ENCODE results near the gene MAP1LC3B2. TPM values are rescaled to one million over a fixed set of nuclear protein-coding genes. Genes with fewer than 3 reads are reported as not detected.

The MAP1LC3B2 gene
- polyA plus RNA-seq (2012; rRNA removed): 0.76 and 0.81 TPM in 2 replicates
- 1.4 and 3.6 TPM in 2 replicates for polyA plus RNA-seq (2012; cell fraction: cytosol; rRNA removed)
- polyA plus RNA-seq (2012; cell fraction: nucleus; rRNA removed): 3.6 and 4.3 TPM in 2 replicates

GRCh38 chr12:116559162-116559935 lies at the start of gene MAP1LC3B2:
Gene MAP1LC3B2, plus strand, starts transcription at chr12:116559381. Its CDS starts 16,562 bp downstream, at chr12:116575943.
- ChIA-PET CTCF (interaction anchor here (1.8 kb wide), 1 partner anchor 29 kb away, joined by 3 read pairs; no protein-coding TSS in a partner anchor), POLR2A (no interaction called here)
- Histone ChIP-seq H3K27ac (ENCODE audit: low read depth in 2 of 2, low read length in 1 of 2) (no peak within 1 kb of the TSS), H3K4me3 (ENCODE audit: low read depth in 2 of 2, low read length in 1 of 2) (no peak within 1 kb of the TSS), H3K9me2 (no peaks in the 10 kb centered on the region), H2AFZ (ENCODE audit: low read depth) (no peak within 1 kb of the TSS), H3K4me1 (ENCODE audit: control insufficient read depth in 1 of 2, insufficient read depth in 2 of 2, low read depth in 1 of 2, low read length in 1 of 2) (no peaks in the 10 kb centered on the region), H3K9me3 (peaks cover 14% of the 10 kb centered on the region), H3K27me3 (ENCODE audit: insufficient read depth) (no peaks in the 10 kb centered on the region), H3F3A (replicated peaks; ENCODE audit: insufficient read depth) (no peaks in the 10 kb centered on the region), H3K9ac (no peak within 1 kb of the TSS), H3K36me3 (replicated peaks in 1 of 2; ENCODE audit: control insufficient read depth in 1 of 2, insufficient read depth in 2 of 2, low read length in 1 of 2) (no peaks in the 10 kb centered on the region), H4K20me1 (ENCODE audit: insufficient read depth) (no peaks in the 10 kb centered on the region), H3K79me2 (ENCODE audit: insufficient read depth) (no peaks in the 10 kb centered on the region), H3K4me2 (no peak within 1 kb of the TSS)
- DNase-seq: no peak
- WGBS (ENCODE audit: low lambda C conversion rate): 90% methylated on average over 17 of the region's 19 CpGs
- TF ChIP-seq NFIC (IDR thresholded peaks at IDR 0.05; ENCODE audit: borderline replicate concordance) (no peak), TEAD4 (IDR thresholded peaks at IDR 0.05; ENCODE audit: borderline replicate concordance, insufficient read depth) (no peak), EZH2phosphoT487 (IDR thresholded peaks at IDR 0.05; ENCODE audit: borderline replicate concordance, low read depth) (no peak), RXRA (IDR thresholded peaks at IDR 0.05; ENCODE audit: borderline replicate concordance, low read depth) (no peak), USF2 (IDR thresholded peaks at IDR 0.05; ENCODE audit: borderline replicate concordance, low read depth, low read length) (no peak), RAD21 (IDR thresholded peaks at IDR 0.05; ENCODE audit: low read length) (no peak), JUND (IDR thresholded peaks at IDR 0.05) (no peak), MEF2A (IDR thresholded peaks at IDR 0.05; ENCODE audit: borderline replicate concordance, low read depth) (no peak), POLR2AphosphoS5 (IDR thresholded peaks at IDR 0.05; ENCODE audit: low read depth, low read length) (no peak), SIN3A (IDR thresholded peaks at IDR 0.05; ENCODE audit: borderline replicate concordance, low read depth, low read length) (no peak), USF1 (IDR thresholded peaks at IDR 0.05; ENCODE audit: borderline replicate concordance, low read depth) (no peak), MAX (IDR thresholded peaks at IDR 0.05; ENCODE audit: low read depth) (no peak), CHD2 (IDR thresholded peaks at IDR 0.05; ENCODE audit: low read length, partially characterized antibody) (no peak), FOXM1 (IDR thresholded peaks at IDR 0.05; ENCODE audit: low read depth) (no peak), EP300 (IDR thresholded peaks at IDR 0.05; ENCODE audit: borderline replicate concordance in 1 of 2, low read depth in 1 of 2, low read length in 1 of 2) (no peak), CTCF (IDR thresholded peaks at IDR 0.05) (no peak), GATA2 (CRISPR knock-in tag; IDR thresholded peaks at IDR 0.05) (no peak), TCF12 (IDR thresholded peaks at IDR 0.05) (no peak)

Measured in SK-N-SH (cell line).